Heart left ventricle (tissue), 16 donors: Measurements from ENCODE around the gene CTDP1. TPM values are rescaled to one million over a fixed set of nuclear protein-coding genes. Genes with fewer than 3 reads are reported as not detected.
A peak's percentile ranks its signal among the peaks of the same experiment; 100 is the strongest.

Source experiments
- ATAC-seq, 4 donors: fragments of 200-7000 bp; cut with Tn5 transposase; one replicate each; pipeline ENCODE4 v1.9.1; 2020 to 2022; ENCODE audit warnings: moderate library complexity in 4 of 4, mild to moderate bottlenecking in 3 of 4, moderate number of reproducible peaks in 1 of 4
- DNase-seq, 5 donors: peaks; one replicate each; pipeline ENCODE4 v3.0.0-alpha.2; 2020
- H3K27ac ChIP-seq, 12 donors: fragments of 200-600 bp; sonication (generic) in 4 of 12; one replicate each; pipeline versions ENCODE4 v1.5.0 to v1.8.0; 2016 to 2022; ENCODE audit warnings: mild to moderate bottlenecking in 2 of 12
- H3K27me3 ChIP-seq, 9 donors: fragments of 200-600 bp; sonication (generic) in 2 of 9; one replicate each; pipeline versions ENCODE4 v1.5.1 to v1.8.0; 2016 to 2022; ENCODE audit warnings: mild to moderate bottlenecking in 3 of 9
- H3K36me3 ChIP-seq, 9 donors: fragments of 200-600 bp; sonication (generic) in 2 of 9; one replicate each; pipeline versions ENCODE4 v1.5.0 to v1.8.0; 2018 to 2022; ENCODE audit warnings: mild to moderate bottlenecking in 2 of 9
- H3K4me1 ChIP-seq, 12 donors: fragments of 200-600 bp; sonication (generic) in 4 of 12; one replicate each; pipeline versions ENCODE4 v1.5.0 to v1.8.0; 2016 to 2022; ENCODE audit warnings: mild to moderate bottlenecking in 3 of 12
- H3K4me3 ChIP-seq, 12 donors: fragments of 200-600 bp; sonication (generic) in 4 of 12; one replicate each; pipeline versions ENCODE4 v1.5.0 to v1.8.0; 2017 to 2022; ENCODE audit warnings: mild to moderate bottlenecking in 9 of 12, moderate library complexity in 4 of 12
- H3K9me3 ChIP-seq, 12 donors: fragments of 200-600 bp; sonication (generic) in 4 of 12; one replicate each; pipeline versions ENCODE4 v1.5.0 to v1.8.0; 2016 to 2022; ENCODE audit warnings: mild to moderate bottlenecking in 1 of 12
- POLR2A ChIP-seq, 2 donors: fragments of 450-650 bp; IDR thresholded peaks; one replicate each; pipeline ENCODE4 v1.6.1; 2017; ENCODE audit warnings: antibody characterized with exemption in 2 of 2, mild to moderate bottlenecking in 2 of 2, moderate library complexity in 2 of 2
- whole genome bisulfite sequencing, 4 donors: extraction: QIAGEN DNeasy Blood & Tissue Kit in 2 of 4; methylation state at CpG; one replicate each; pipeline versions ENCODE4 v1.1.5 to v1.1.7; 2013 to 2018; 5-methylcytosine and 5-hydroxymethylcytosine counted together
- intact Hi-C, 10 donors: fragments of 100-400 bp; cut with DNase I; formaldehyde crosslinking; loops; one replicate each; pipeline versions ENCODE4 v1.11.1 to v1.14.2; 2022
- polyA plus RNA-seq, 2 donors: library from polyadenylated mRNA; stranded (reverse); fragments of 200-250 nt; gene quantifications; one replicate each; pipeline ENCODE4 v1.2.3, GENCODE V29; 2013
- total RNA-seq, 9 donors: library from RNA; depleted of rRNA in 2 of 9; stranded (reverse); fragments of >200 nt in 2 of 9; fragmentation: NEBNext Ultra II Directional in 3 of 9; extraction: Animal tissue kit (Norgen Biotek cat#: 25700) in 3 of 9; gene quantifications; one replicate each; pipeline versions ENCODE4 v1.1.0 to v1.2.4, GENCODE V29; 2016 to 2023
- TF ChIP-seq, protein P1 (sequence below), 12 donors: fragments of 200-600 bp; sonication (generic) in 4 of 12; IDR thresholded peaks; one replicate each; pipeline versions ENCODE4 v1.5.0 to v1.8.0; 2018 to 2022; ENCODE audit warnings: antibody characterized with exemption in 12 of 12, mild to moderate bottlenecking in 5 of 12
- donor health status: ischemic (EF 13 %, LVEDD 7.1; RV severe dilation, severe dysfunction).
- donor health status: healthy with polysubstance abuse.
- donor health status: DM: no; HTN: yes; CAD: no.
- donor health status: DM: no; HTN: no; CAD: no.
- donor health status: ischemic (EF 25% LVEDD 6.9; RV normal size, moderate dysfunction).
- donor health status: ischemic (EF 25% LVEDD 5.7; RV mildly dilated, moderate dysfunction).
- donor health status: healthy.
- donor health status: DM: yes; HTN: yes; CAD: no.
- donor health status: ischemic (EF 35%, LVEDD 5.7; RV mildly dilated, moderate dysfunction).
- donor health status: nonischemic (EF 11% LVEDD 7.7; RV severe dilation, severe dysfunction).
- donor health status: DM: yes; HTN: yes; CAD: no.
- donor health status: PGD.
- donor health status: ischemic (EF 29% LVEDD 5.4; RV normal size, mild dysfunction).
- donor health status: nonischemic (EF 23%, LVEDD 6.1; RV moderate dilation, normal function).

The CTDP1 gene
- total and polyA plus RNA-seq, 11 donors: 6.0 to 17.1 (median 10.3) TPM

DNA sequence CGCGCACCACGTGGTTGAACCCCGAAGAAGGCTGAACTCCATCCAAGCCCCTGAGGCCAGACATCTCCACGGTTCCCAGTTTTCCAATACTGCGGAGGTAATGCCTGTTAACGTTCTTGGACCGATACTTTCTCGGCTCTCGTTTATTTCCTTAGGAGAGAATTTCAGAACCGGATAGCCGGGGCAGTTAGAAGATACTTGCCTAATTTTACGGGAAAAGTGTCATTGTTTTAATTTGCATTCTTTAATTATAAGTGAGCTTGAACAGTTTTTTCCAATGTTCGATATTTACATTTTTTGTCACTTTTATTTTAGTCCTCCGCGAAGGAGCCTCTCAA is 107.9 kb downstream of the CTDP1 start:
- intact Hi-C loops: no loop called here
- 75 to 84% (median 81%) methylated on average over 16 of the region's 16 CpGs for WGBS, 4 donors
- H3K27me3 ChIP-seq: peaks cover 36 to 88% (median 47%) of the 10 kb centered on the region in 9 donors
- H3K27ac ChIP-seq: no peak overlapping the region
- TF ChIP-seq, protein P1, sequence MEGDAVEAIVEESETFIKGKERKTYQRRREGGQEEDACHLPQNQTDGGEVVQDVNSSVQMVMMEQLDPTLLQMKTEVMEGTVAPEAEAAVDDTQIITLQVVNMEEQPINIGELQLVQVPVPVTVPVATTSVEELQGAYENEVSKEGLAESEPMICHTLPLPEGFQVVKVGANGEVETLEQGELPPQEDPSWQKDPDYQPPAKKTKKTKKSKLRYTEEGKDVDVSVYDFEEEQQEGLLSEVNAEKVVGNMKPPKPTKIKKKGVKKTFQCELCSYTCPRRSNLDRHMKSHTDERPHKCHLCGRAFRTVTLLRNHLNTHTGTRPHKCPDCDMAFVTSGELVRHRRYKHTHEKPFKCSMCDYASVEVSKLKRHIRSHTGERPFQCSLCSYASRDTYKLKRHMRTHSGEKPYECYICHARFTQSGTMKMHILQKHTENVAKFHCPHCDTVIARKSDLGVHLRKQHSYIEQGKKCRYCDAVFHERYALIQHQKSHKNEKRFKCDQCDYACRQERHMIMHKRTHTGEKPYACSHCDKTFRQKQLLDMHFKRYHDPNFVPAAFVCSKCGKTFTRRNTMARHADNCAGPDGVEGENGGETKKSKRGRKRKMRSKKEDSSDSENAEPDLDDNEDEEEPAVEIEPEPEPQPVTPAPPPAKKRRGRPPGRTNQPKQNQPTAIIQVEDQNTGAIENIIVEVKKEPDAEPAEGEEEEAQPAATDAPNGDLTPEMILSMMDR (IDR thresholded peaks at IDR 0.05): no peak
- H3K4me3 ChIP-seq: peak overlapping the region in 1 of 12 donors; percentile 37
- no peaks in the 10 kb centered on the region for H3K9me3 ChIP-seq
- peaks cover 0 to 31% (median 8%) of the 10 kb centered on the region in 12 donors for H3K4me1 ChIP-seq
- H3K36me3 ChIP-seq: no peaks in the 10 kb centered on the region
- DNase-seq (no peak), ATAC-seq (no peak)

DNA sequence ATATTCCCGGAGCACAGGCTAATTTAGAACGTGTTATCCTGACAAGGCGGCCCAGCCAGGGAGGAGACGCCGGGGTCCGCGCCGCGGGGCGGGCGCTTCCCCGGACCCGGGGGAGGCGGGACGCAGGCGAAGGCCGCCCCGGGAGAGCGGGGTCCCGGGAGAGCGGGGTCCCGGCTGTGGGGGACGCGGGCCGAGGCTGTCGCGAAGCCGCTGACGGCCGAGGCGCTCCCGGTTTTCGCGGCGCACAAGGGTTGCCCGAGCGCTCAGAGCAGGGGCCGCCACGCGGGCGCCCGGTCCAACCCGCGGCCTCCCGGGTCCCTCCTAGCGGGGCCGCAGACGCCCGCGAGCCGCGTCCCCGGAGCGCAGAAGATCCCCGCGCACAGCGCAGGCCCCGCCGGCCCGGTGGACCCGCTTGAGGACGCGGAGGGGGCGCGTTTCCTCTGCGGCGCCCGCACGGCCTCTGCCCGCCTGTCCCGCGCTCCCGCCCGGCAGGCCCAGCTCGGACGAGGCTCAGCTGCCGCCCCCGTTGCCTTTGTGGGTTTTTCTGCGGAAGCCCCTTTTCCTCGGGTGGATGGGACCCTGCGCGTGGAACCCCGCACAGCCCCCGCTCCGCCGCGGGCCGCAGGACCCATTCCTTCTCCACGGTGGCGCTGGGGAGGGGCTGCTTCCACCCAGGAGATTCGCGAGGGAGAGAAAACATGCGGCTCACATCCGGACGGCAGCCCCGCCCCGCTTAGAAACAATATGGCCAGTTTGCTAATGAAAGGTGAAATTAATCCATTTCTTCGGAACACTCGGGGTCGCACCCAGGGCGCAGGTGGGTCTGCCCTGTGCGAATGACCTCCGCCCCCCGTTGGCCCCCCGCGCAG is 108.5 kb downstream of the CTDP1 start:
- peaks cover 38 to 93% (median 47%) of the 10 kb centered on the region in 9 donors for H3K27me3 ChIP-seq

DNA sequence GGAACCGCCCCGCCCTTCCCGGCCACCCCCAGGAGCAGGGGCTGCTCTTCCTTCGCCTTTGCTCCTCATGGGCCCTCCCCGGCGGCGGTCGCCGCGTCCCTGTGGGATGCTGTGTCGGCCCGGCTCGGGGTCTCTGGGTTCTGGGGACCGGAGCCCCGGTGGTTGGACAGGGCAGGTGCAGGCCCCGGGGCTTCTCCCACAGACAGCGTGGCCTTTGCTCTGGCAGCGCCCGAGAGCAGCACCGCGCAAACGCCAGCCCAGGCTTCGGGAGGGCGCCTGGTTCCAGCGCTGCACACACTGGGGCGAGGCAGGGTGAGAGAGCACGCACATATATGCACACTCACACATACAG is 109.1 kb downstream of the CTDP1 start:
- 41 to 83% (median 49%) methylated on average over 8 to 27 of the region's 27 CpGs for WGBS, 4 donors
- peaks cover 0 to 37% (median 8%) of the 10 kb centered on the region in 12 donors for H3K4me1 ChIP-seq
- H3K9me3 ChIP-seq: no peaks in the 10 kb centered on the region
- peak in 1 of 5 donors; percentile 19 for DNase-seq
- intact Hi-C loops: no loop called here
- no peaks in the 10 kb centered on the region for H3K36me3 ChIP-seq
- H3K27ac ChIP-seq: no peak overlapping the region
- H3K27me3 ChIP-seq: peaks cover 39 to 91% (median 47%) of the 10 kb centered on the region in 9 donors
- H3K4me3 ChIP-seq: peak overlapping the region in 2 of 12 donors; percentile 5 to 39
- ATAC-seq: no peak
- TF ChIP-seq, protein P1 (IDR thresholded peaks at IDR 0.05): no peak
- no peak for TF ChIP-seq POLR2A (IDR thresholded peaks at IDR 0.05)

More for the DNA sequence above, 108.5 kb downstream of the CTDP1 start:
- Histone ChIP-seq H3K4me1 (peaks cover 0 to 37% (median 8%) of the 10 kb centered on the region in 12 donors), H3K4me3 (peak overlapping the region; percentile 5 to 40 (median 29)), H3K36me3 (no peaks in the 10 kb centered on the region), H3K27ac (no peak overlapping the region), H3K9me3 (no peaks in the 10 kb centered on the region)
- WGBS, 4 donors: 2 to 6% (median 4%) methylated on average over 49 to 106 of the region's 106 CpGs
- peak in 1 of 5 donors; percentile 20 for DNase-seq
- no peak for ATAC-seq
- TF ChIP-seq POLR2A (IDR thresholded peaks at IDR 0.05): no peak
- TF ChIP-seq, protein P1 (IDR thresholded peaks at IDR 0.05): no peak
- intact Hi-C loops: no loop called here

DNA sequence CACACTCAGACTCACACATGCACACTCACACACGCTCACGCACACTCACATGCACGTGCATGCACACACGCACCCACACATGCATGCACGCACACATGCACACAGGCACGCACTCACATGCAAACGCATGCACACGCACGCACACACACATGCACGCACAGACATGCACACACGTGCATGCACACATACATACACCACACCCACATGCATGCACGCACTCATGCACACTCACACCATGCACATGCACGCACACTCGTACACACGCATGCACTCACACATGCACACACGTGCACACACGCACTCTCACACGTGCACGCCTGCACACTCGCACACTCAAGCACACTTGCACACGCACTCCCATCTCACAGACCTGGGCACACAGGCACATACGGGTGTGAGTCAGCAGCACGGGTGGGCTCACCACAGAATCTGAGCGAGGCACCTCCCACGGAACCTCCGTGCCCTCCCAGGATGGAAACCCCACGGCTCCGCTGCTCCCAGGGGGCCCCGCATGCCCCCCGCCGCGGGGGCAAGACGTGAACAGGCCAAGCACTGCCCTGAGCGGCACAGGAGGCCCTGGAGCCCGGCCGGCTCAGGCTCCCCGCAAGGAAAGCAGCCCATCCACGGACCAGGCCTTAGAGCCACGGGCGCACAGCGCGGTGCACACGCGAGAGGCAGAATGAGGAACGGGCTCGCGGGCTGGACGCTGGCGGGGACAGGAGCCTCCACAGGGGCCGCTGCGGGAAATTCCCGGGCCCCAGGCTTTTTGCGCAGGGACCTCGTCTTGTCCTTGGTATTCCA is 109.7 kb downstream of the CTDP1 start:
- peaks cover 33 to 85% (median 41%) of the 10 kb centered on the region in 9 donors for H3K27me3 ChIP-seq
- intact Hi-C loops: no loop called here
- H3K4me3 ChIP-seq: no peak overlapping the region
- WGBS, 4 donors: 90 to 92% (median 92%) methylated on average over 43 to 54 of the region's 54 CpGs
- H3K27ac ChIP-seq: no peak overlapping the region
- ATAC-seq: no peak
- H3K9me3 ChIP-seq: no peaks in the 10 kb centered on the region
- H3K4me1 ChIP-seq: peaks cover 0 to 37% (median 8%) of the 10 kb centered on the region in 12 donors
- TF ChIP-seq, protein P1 (IDR thresholded peaks at IDR 0.05): no peak
- no peaks in the 10 kb centered on the region for H3K36me3 ChIP-seq
- DNase-seq: peak in 1 of 5 donors; percentile 22
